HG02973 (cell line): Measurements from ENCODE around the gene ALDH3B1.

Source experiments
- ATAC-seq: cut with Tn5 transposase; IDR thresholded peaks from one replicate; pipeline ENCODE4 v1.9.1; 2021; ENCODE audit warnings: moderate library complexity; ENCODE audit not compliant: unreplicated experiment

ALDH3B1 gene

GRCh38 chr11:68027667-68028066 is 17.5 kb downstream of the ALDH3B1 start:
- ATAC-seq: no peak

GRCh38 chr11:68028802-68029545 is 18.8 kb downstream of the ALDH3B1 start:
- ATAC-seq: no peak

DNA sequence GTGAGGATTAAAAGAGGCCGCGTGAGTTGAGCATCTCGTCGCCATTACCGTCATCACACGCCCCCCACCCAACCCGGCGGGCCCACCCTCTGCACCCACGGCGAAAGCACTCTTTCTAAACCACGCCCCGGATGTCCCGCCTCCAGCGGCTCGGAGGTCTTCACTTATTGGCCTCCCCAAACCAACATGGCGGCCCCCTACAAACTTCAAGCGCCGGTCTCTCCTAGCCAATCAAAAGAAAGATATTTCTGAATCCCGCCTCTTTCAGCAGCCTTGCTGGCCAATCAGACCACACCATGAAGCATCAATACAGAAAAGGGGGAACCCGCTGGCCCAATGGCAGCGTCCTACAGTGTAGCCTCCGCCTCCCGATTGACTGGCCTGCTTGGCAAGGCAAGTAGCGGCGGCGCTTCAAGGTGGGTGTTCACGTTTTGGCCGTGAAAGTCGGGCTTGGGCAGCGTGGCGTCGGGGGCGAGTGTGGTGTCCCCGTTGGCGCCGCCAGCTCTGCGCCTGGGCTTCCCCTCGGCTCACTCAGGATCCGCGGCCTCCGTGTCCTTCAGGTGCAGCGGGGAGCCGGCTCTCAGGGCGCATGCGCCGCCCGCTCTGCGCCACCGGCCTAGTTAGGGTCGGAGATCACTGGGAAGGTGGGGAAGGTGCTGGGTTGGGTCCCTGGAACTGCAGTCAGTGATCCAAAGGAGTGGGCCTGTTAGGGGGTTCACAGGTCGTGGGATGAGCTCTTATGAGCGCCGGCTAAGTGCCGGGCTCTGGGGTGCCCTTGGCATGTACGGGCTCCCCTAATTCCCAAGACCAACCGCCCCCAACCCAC is 20.4 kb downstream of the ALDH3B1 start, which contains the start of gene NDUFS8:
NDUFS8 (plus strand) TSS at position 364 of the 826 bp plus-strand sequence. CDS start 1,471 bp downstream, outside the sequence.
- peak; percentile 80 for ATAC-seq

GRCh38 chr11:68031144-68031464 is 21.0 kb downstream of the ALDH3B1 start:
- no peak for ATAC-seq

GRCh38 chr11:68032003-68032402 is 21.9 kb downstream of the ALDH3B1 start:
- no peak for ATAC-seq

DNA sequence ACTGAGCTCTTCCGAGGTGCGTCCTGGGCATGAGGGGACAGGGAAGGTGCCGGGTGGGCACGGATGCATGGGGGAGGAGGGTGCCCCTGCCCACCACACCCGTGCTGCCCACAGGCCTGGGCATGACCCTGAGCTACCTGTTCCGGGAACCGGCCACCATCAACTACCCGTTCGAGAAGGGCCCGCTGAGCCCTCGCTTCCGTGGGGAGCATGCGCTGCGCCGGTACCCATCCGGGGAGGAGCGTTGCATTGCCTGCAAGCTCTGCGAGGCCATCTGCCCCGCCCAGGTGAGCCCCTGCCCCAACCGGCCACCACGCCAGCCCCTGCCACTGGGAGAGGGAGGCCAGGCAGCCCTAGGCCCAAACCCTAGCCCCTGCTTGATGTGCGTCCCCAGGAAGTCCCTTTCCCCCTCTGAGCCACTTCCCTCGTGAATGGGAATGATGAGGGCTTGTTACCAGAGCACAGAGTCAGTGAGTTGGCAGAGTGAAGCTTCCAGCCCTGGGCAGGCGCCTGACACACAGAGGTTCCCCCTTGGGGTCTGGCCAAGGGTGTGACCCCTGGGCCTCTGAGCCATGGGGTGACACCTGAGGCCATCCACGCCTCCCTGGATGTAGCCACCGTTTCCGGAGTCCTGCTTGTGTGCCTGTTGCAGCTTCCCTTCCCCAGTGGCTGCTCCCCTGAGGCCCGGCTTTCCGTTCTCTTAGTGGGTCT is 23.0 kb downstream of the ALDH3B1 start:
- ATAC-seq: no peak

DNA sequence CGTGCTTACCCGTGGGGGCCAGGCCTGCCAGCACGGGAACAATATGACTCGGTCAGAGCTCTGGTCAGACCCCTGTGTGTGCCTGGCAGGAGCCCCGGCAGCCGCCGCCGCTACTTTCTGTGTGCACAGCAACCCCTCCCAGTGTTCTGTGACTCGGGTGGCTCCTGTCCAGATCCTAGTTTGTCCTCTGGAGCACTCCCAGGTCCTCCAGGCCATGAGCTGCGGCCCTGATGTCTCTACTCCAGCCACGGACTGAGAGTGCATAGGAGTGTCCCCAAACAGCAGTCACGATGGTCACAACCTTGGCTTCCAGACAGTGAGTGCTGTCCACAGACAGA is 23.6 kb downstream of the ALDH3B1 start:
- no peak for ATAC-seq

DNA sequence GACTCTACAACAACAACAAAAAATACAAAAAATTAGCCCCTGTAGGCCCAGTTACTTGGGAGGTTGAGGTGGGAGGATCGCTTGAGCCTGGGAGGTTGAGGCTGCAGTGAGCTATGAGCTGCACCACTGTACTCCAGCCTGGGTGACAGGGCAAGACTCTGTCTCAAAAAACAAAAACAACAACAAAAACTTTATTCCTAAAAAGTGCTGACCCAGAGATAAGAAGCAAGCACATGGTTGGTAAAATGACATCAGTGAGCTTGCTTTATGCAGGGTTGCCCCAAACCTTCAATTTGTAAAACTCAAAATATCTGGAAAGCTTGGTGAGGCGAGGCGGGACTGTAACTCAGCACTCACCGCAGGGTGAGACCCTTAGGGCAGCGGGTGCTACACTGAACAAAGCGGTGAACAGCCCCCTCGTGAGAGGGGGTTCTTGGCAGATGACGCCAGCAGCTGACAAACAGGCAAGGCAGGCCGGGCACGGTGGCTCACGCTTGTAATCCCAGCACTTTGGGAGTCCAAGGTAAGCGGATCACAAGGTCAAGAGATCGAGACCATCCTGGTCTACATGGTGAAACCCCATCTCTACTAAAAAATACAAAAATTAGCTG is 25.2 kb downstream of the ALDH3B1 start:
- ATAC-seq: no peak

DNA sequence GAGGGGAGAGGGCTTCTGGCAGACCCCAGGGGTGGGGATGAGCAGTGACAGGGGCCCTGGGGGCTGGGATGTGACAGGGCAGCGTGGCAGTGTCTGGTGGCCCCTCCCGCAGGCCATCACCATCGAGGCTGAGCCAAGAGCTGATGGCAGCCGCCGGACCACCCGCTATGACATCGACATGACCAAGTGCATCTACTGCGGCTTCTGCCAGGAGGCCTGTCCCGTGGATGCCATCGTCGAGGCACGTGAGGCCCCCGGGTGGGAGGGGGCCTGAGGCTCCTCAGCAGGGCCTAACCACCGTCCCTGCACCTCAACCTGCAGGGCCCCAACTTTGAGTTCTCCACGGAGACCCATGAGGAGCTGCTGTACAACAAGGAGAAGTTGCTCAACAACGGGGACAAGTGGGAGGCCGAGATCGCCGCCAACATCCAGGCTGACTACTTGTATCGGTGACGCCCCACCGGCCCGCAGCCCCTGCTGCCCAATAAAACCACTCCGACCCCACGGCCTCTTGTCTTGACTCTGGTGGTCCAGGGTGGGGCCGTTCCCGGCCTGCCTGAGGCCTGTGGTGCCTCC is 26.1 kb downstream of the ALDH3B1 start:
- no peak for ATAC-seq

GRCh38 chr11:68036717-68037239 is 26.7 kb downstream of the ALDH3B1 start:
- ATAC-seq: no peak

GRCh38 chr11:68037411-68038225 is 27.5 kb downstream of the ALDH3B1 start:
- no peak for ATAC-seq

GRCh38 chr11:68038226-68038717 is 28.1 kb downstream of the ALDH3B1 start:
- ATAC-seq: no peak

GRCh38 chr11:68038718-68039525 is 28.8 kb downstream of the ALDH3B1 start, which contains the start of gene TCIRG1:
Gene TCIRG1, plus strand, starts transcription at chr11:68039025. Its CDS starts 2,247 bp downstream, at chr11:68041272.
- no peak for ATAC-seq

DNA sequence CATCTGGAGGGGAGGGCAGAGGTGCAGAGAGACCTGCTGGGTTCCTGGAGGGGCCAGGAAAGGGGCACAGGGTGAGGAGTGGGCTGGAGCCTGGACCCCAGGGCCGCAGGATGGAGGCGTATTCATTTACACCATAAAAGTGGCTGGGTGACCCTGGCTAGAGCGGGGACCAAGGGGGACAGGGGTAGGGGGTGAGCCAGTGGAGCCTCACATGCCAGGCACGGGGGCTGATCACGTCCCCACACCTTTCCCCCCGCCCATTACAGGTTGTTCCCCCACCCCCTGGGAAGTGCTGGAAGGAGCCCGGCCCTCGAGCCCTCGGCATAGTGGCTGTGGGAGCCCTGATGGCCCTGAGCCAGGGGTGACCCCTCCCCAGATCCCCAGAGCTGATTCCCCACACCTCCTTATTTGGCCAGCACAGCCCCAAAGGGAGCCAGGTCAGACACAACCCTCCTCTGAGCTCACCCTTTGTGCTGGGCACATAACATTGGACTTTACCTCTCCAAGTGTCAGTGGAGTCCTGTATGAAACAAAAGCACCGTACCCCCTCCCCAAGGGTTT is 29.5 kb downstream of the ALDH3B1 start:
- ATAC-seq: no peak

DNA sequence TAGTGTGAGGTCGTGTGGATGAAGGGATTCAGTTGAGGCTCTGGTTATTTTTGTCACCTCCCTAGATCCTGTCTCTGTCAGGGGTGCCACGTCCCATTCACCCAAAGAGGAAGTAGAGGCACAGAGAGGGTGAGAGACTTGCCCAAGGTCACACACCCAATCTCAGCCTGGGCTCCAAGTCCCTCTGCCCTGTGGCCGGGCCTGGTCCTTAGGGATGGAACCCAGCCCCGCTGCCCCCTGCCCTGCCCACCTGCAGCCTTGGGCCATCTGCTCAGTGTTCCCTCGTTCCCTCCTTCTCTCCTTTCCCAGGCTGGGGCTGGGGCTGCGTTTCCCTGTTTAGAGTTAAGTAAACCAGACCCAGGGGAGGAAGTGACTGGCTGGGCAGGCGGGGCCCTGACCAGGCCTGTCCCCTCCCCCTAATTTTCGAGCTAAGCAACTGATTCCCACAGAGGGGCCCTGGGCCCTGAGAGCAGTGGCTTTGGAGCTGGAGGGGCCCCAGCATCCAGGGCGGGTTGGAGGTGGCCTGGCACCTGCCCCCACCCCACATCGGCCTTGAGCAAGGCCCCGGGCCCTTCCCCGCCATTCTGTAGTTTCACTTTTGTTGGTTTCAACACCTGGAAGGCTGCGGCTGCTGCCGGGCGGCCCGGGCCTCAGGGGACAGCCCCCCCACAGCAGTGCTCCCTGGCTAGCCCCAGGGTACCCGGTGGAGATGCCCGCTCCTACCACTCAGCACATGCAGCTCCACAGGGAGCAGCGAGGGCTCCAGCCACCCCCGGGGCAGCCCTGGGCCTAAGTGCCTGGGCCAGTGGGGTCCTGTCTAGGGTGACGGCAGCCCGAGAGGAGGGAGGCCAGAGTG is 30.2 kb downstream of the ALDH3B1 start:
- ATAC-seq: peak; percentile 37

- no peak for ATAC-seq
These were observed 30.9 kb downstream of the ALDH3B1 start for GRCh38 chr11:68040957-68041591.

DNA sequence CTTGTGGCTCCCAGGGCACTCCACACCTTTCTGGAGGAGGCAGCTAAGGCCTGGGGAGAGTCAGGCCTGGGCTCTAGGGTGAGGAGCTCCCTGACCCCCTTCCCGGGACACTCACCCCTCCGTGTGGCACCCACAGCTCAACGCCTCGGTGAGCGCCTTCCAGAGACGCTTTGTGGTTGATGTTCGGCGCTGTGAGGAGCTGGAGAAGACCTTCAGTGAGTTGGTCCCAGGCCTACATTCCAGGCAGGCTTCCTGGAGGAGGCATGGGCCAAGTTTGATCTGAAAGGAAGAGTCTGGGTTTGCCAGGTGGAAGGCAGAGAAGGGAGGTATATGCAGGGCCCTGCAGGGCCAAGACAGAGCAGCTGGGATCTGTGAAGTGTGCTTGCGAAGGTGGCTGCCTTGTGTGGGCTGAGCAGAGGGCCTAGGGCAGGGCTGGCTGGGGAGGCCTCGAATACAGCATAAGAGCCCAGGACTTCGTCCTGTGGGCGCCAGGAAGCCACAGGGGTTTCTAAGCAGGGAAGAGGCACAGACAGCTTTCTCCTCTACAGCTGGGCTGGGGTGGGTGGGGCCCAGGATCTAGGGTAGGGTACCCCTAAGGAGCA is 31.6 kb downstream of the ALDH3B1 start:
- no peak for ATAC-seq
